Measurements from ENCODE around the gene PDGFA.

Gene PDGFA

GRCh38 chr7:451255-452225 is 68.1 kb downstream of the PDGFA start:
- no peak for DNase-seq (ENCODE audit: low read depth)
- in situ Hi-C loops (cut with HindIII; ENCODE audit: low sequenced_read_pairs): no loop called here
- no peak for TF ChIP-seq CTCF (IDR thresholded peaks at IDR 0.05; ENCODE audit: low read depth, low read length, missing control alignments)
- no peak overlapping the region for H3K4me3 ChIP-seq (ENCODE audit: low read depth, low read length)

- no peak overlapping the region for H3K4me3 ChIP-seq (ENCODE audit: low read depth, low read length)
- TF ChIP-seq CTCF (IDR thresholded peaks at IDR 0.05; ENCODE audit: low read depth, low read length, missing control alignments): no peak
- in situ Hi-C loops (cut with HindIII; ENCODE audit: low sequenced_read_pairs): no loop called here
- DNase-seq (ENCODE audit: low read depth): no peak
Observed at GRCh38 chr7:450741-451140, 68.9 kb downstream of the PDGFA start.

- no peak for TF ChIP-seq CTCF (IDR thresholded peaks at IDR 0.05; ENCODE audit: low read depth, low read length, missing control alignments)
- in situ Hi-C loops (cut with HindIII; ENCODE audit: low sequenced_read_pairs): no loop called here
- no peak overlapping the region for H3K4me3 ChIP-seq (ENCODE audit: low read depth, low read length)
- DNase-seq (ENCODE audit: low read depth): no peak
Observed at GRCh38 chr7:450036-450435, 69.6 kb downstream of the PDGFA start.

GRCh38 chr7:449324-450019 is 70.2 kb downstream of the PDGFA start:
- no peak for DNase-seq (ENCODE audit: low read depth)
- no peak overlapping the region for H3K4me3 ChIP-seq (ENCODE audit: low read depth, low read length)
- in situ Hi-C loops (cut with HindIII; ENCODE audit: low sequenced_read_pairs): loop anchor here (5.0 kb wide), 1 partner anchor 33 kb away; no protein-coding TSS in a partner anchor
- TF ChIP-seq CTCF (IDR thresholded peaks at IDR 0.05; ENCODE audit: low read depth, low read length, missing control alignments): no peak

GRCh38 chr7:447523-447922 is 72.1 kb downstream of the PDGFA start:
- DNase-seq (ENCODE audit: low read depth): no peak
- in situ Hi-C loops (cut with HindIII; ENCODE audit: low sequenced_read_pairs): loop anchor here (5.0 kb wide), 1 partner anchor 35 kb away; no protein-coding TSS in a partner anchor
- H3K4me3 ChIP-seq (ENCODE audit: low read depth, low read length): no peak overlapping the region
- TF ChIP-seq CTCF (IDR thresholded peaks at IDR 0.05; ENCODE audit: low read depth, low read length, missing control alignments): no peak
